Astrocyte of the cerebellum (primary cell): ENCODE results near the gene EGFLAM.

Source experiments
- DNase-seq: peaks from one replicate; pipeline ENCODE4 v3.0.0-alpha.2; 2011; ENCODE audit warnings: low read depth
- H3K4me3 ChIP-seq: 2 replicates; pipeline ENCODE4 v1.5.1; 2011; ENCODE audit warnings: mild to moderate bottlenecking, low read depth, low read length, moderate library complexity
- CTCF ChIP-seq: IDR thresholded peaks from 2 replicates; pipeline ENCODE4 v1.5.1; 2012; ENCODE audit warnings: low read length, low read depth, moderate library complexity, mild to moderate bottlenecking; ENCODE audit errors: missing control alignments
- in situ Hi-C: cut with HindIII; loops from 2 replicates; pipeline ENCODE4 v1.10.0; 2017; ENCODE audit warnings: low sequenced_read_pairs

EGFLAM gene

GRCh38 chr5:38469707-38470267, 211.4 kb downstream of the EGFLAM start:
- no peak overlapping the region for H3K4me3 ChIP-seq
- TF ChIP-seq CTCF, result no peak
- DNase-seq, result no peak
- in situ Hi-C loops, result no loop called here

GRCh38 chr5:38471709-38472108, 213.3 kb downstream of the EGFLAM start:
- DNase-seq, result no peak
- H3K4me3 ChIP-seq, result no peak overlapping the region
- no peak for TF ChIP-seq CTCF
- in situ Hi-C loops, result no loop called here

GRCh38 chr5:38472541-38472940, 214.2 kb downstream of the EGFLAM start:
- H3K4me3 ChIP-seq, result no peak overlapping the region
- no peak for DNase-seq
- in situ Hi-C loops, result no loop called here
- no peak for TF ChIP-seq CTCF

- in situ Hi-C loops, result no loop called here
- no peak for TF ChIP-seq CTCF
- no peak overlapping the region for H3K4me3 ChIP-seq
- DNase-seq, result no peak
These were observed 214.6 kb downstream of the EGFLAM start for GRCh38 chr5:38473008-38473407.

- in situ Hi-C loops, result no loop called here
- no peak overlapping the region for H3K4me3 ChIP-seq
- no peak for DNase-seq
- no peak for TF ChIP-seq CTCF
These were observed 219.8 kb downstream of the EGFLAM start for GRCh38 chr5:38478166-38478565.

GRCh38 chr5:38478878-38479277, 220.5 kb downstream of the EGFLAM start:
- in situ Hi-C loops, result no loop called here
- no peak for TF ChIP-seq CTCF
- H3K4me3 ChIP-seq, result no peak overlapping the region
- no peak for DNase-seq
